K562 (cell line): ENCODE data around the gene ALG14. TPM values are rescaled to one million over a fixed set of nuclear protein-coding genes. Genes with fewer than 3 reads are reported as not detected.

Experiments used
- ATF7 ChIP-seq: fragments of 450-650 bp; IDR thresholded peaks from 2 replicates; pipeline ENCODE4 v1.7.1; 2014; ENCODE audit warnings: mild to moderate bottlenecking, moderate library complexity
- HNRNPH1 ChIP-seq: fragments of 200-400 bp; formaldehyde crosslinking; optimal IDR thresholded peaks from 2 replicates; pipeline ENCODE3; 2017; ENCODE audit warnings: low read depth, mild to moderate bottlenecking, low read length, moderate library complexity
- HOXB6 ChIP-seq: fragments of 250-450 bp; sonication (Bioruptor Pico); IDR thresholded peaks from 2 replicates; pipeline ENCODE4 v1.5.1; 2022; ENCODE audit warnings: mild to moderate bottlenecking, borderline replicate concordance
- PTRF ChIP-seq: fragments of 450-650 bp; IDR thresholded peaks from 2 replicates; pipeline ENCODE4 v1.6.1; 2016; ENCODE audit warnings: mild to moderate bottlenecking, missing genetic modification characterization, missing compliant biosample characterization
- ZNF184 ChIP-seq: sonication (generic); formaldehyde crosslinking; IDR thresholded peaks from 2 replicates; pipeline ENCODE4 v1.5.0; 2020; ENCODE audit warnings: missing genetic modification reagents
- ZNF197 ChIP-seq: fragments of 200-800 bp; sonication (Bioruptor generic); IDR thresholded peaks from 2 replicates; pipeline ENCODE4 v1.6.1; 2016; ENCODE audit warnings: low read depth, missing genetic modification characterization, missing compliant biosample characterization
- ZNF586 ChIP-seq: fragments of 450-650 bp; formaldehyde crosslinking; conservative IDR thresholded peaks from 2 replicates; pipeline ENCODE4 v1.4.0; 2020; ENCODE audit warnings: mild to moderate bottlenecking, moderate library complexity
- polyA plus RNA-seq, 8 experiments: library from polyadenylated mRNA; depleted of rRNA in 4 of 8; stranded (reverse) in 5 of 8; unstranded in 3 of 8; fragments of >200 nt; fragmentation: Nextera tagmentation in 2 of 8; fragmentation: Illumina TruSeq in 1 of 8; extraction: Ambion mirVana in 2 of 8; extraction: Trizol in 1 of 8; gene quantifications; 2 replicates each; pipeline versions ENCODE4 v1.2.1 to v1.2.3, GENCODE V29; 2011 to 2014; ENCODE audit warnings: inconsistent platforms in 1 of 8, missing spikeins in 1 of 8
- total RNA-seq, 7 experiments: library from RNA; depleted of rRNA in 6 of 7; stranded (reverse); fragments of >200 nt in 6 of 7; fragmentation: Illumina TruSeq in 2 of 7; extraction: Trizol in 2 of 7; gene quantifications; 2 replicates each; pipeline versions ENCODE4 v1.2.1 to v1.2.3, GENCODE V29; 2011 to 2021; ENCODE audit warnings: low replicate concordance in 1 of 7
- TF ChIP-seq, protein P1 (sequence below): fragments of 450-650 bp; IDR thresholded peaks from one replicate; pipeline ENCODE4 v1.6.1; 2018; ENCODE audit warnings: mild to moderate bottlenecking, moderate library complexity; ENCODE audit not compliant: partially characterized antibody
- TF ChIP-seq, protein P2 (sequence below): fragments of 250-450 bp; sonication (Bioruptor Pico); IDR thresholded peaks from 2 replicates; pipeline ENCODE4 v1.5.0; 2021
- TF ChIP-seq, protein P3 (sequence below): fragments of 250-450 bp; sonication (Bioruptor Pico); IDR thresholded peaks from 2 replicates; pipeline ENCODE4 v1.5.0; 2021
- TF ChIP-seq, protein P4 (sequence below): IDR thresholded peaks from 2 replicates; pipeline ENCODE4 v1.6.1; 2011; ENCODE audit warnings: borderline replicate concordance, low read depth, mild to moderate bottlenecking, moderate library complexity, low read length; ENCODE audit not compliant: insufficient read depth, poor library complexity, severe bottlenecking
- TF ChIP-seq, protein P5 (sequence below): fragments of 250-450 bp; sonication (Bioruptor Pico); IDR thresholded peaks from 2 replicates; pipeline ENCODE4 v1.5.0; 2020; ENCODE audit warnings: mild to moderate bottlenecking

ALG14 gene
- total and polyA plus RNA-seq, 9 of the 15 experiments (the other 6 are each of a cell fraction or from before 2014, with no cell fraction given): 2.8 to 16.2 (median 4.9) TPM

DNA sequence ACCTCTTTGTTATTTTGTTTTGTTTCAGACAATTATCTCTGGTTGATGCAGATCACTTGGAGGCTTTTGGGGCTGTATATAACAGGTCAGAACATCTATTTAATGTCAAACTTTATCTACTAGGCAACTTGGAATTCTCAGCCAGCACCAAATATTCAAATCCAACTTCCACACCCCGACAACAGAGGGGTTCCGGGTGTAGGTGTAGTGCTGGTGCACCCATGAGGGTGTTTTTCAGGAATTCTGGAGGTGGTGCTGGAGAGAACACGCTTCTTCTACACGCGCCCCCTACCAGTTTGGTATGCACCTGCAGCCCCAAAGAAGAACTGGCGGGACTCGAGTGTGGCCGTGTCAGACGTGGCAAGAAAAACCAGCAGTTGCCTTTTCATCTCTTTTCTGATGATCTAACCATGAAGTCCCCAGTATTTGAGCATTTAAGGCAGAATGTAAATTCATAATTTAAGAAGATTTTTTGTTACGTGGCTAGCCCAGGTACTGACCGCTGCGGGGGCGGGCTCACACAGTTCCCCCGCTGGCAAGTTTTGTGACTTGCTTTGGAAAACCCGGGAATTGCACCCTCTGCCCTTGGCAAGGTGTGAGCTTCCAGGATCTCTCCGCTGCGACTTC lies 43.9 kb upstream of the ALG14 start (continued):
- TF ChIP-seq, protein P1, sequence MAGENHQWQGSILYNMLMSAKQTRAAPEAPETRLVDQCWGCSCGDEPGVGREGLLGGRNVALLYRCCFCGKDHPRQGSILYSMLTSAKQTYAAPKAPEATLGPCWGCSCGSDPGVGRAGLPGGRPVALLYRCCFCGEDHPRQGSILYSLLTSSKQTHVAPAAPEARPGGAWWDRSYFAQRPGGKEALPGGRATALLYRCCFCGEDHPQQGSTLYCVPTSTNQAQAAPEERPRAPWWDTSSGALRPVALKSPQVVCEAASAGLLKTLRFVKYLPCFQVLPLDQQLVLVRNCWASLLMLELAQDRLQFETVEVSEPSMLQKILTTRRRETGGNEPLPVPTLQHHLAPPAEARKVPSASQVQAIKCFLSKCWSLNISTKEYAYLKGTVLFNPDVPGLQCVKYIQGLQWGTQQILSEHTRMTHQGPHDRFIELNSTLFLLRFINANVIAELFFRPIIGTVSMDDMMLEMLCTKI: no peak
- TF ChIP-seq HOXB6: no peak
- TF ChIP-seq HNRNPH1: no peak
- no peak for TF ChIP-seq ZNF184 (CRISPR knock-in tag)
- TF ChIP-seq, protein P2, sequence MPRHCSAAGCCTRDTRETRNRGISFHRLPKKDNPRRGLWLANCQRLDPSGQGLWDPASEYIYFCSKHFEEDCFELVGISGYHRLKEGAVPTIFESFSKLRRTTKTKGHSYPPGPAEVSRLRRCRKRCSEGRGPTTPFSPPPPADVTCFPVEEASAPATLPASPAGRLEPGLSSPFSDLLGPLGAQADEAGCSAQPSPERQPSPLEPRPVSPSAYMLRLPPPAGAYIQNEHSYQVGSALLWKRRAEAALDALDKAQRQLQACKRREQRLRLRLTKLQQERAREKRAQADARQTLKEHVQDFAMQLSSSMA (CRISPR knock-in tag): no peak
- TF ChIP-seq ZNF197 (CRISPR knock-in tag): no peak
- TF ChIP-seq ZNF586: no peak
- TF ChIP-seq, protein P3, sequence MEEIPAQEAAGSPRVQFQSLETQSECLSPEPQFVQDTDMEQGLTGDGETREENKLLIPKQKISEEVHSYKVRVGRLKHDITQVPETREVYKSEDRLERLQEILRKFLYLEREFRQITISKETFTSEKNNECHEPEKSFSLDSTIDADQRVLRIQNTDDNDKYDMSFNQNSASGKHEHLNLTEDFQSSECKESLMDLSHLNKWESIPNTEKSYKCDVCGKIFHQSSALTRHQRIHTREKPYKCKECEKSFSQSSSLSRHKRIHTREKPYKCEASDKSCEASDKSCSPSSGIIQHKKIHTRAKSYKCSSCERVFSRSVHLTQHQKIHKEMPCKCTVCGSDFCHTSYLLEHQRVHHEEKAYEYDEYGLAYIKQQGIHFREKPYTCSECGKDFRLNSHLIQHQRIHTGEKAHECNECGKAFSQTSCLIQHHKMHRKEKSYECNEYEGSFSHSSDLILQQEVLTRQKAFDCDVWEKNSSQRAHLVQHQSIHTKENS (CRISPR knock-in tag): no peak
- no peak for TF ChIP-seq PTRF (tag)
- no peak for TF ChIP-seq ATF7
- TF ChIP-seq, protein P4, sequence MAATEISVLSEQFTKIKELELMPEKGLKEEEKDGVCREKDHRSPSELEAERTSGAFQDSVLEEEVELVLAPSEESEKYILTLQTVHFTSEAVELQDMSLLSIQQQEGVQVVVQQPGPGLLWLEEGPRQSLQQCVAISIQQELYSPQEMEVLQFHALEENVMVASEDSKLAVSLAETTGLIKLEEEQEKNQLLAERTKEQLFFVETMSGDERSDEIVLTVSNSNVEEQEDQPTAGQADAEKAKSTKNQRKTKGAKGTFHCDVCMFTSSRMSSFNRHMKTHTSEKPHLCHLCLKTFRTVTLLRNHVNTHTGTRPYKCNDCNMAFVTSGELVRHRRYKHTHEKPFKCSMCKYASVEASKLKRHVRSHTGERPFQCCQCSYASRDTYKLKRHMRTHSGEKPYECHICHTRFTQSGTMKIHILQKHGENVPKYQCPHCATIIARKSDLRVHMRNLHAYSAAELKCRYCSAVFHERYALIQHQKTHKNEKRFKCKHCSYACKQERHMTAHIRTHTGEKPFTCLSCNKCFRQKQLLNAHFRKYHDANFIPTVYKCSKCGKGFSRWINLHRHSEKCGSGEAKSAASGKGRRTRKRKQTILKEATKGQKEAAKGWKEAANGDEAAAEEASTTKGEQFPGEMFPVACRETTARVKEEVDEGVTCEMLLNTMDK: no peak
- TF ChIP-seq, protein P5, sequence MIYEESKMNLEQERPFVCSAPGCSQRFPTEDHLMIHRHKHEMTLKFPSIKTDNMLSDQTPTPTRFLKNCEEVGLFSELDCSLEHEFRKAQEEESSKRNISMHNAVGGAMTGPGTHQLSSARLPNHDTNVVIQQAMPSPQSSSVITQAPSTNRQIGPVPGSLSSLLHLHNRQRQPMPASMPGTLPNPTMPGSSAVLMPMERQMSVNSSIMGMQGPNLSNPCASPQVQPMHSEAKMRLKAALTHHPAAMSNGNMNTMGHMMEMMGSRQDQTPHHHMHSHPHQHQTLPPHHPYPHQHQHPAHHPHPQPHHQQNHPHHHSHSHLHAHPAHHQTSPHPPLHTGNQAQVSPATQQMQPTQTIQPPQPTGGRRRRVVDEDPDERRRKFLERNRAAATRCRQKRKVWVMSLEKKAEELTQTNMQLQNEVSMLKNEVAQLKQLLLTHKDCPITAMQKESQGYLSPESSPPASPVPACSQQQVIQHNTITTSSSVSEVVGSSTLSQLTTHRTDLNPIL (CRISPR knock-in tag): no peak
